Hematopoietic multipotent progenitor cell treated with erythropoietin and hydrocortisone succinate and interleukin-3 and kit ligand, for 8 days (in vitro differentiated cells): Measurements from ENCODE around the gene ATP6V1G2.
"Not testable (repeated sequence)": the region's sequence is repeated elsewhere in the genome, so short reads cannot be mapped to it uniquely, and the experiment has no call there.

ENCODE experiments used
- DNase-seq: peaks from one replicate; pipeline ENCODE4 v3.0.0-alpha.2; 2015

Gene ATP6V1G2

GRCh38 chr6:31546339-31546957, at the start of gene ATP6V1G2:
TSS of gene ATP6V1G2 (minus strand) at chr6:31546608. CDS start at chr6:31546559, 49 bp downstream.
- DNase-seq = peak; percentile 87

DNA sequence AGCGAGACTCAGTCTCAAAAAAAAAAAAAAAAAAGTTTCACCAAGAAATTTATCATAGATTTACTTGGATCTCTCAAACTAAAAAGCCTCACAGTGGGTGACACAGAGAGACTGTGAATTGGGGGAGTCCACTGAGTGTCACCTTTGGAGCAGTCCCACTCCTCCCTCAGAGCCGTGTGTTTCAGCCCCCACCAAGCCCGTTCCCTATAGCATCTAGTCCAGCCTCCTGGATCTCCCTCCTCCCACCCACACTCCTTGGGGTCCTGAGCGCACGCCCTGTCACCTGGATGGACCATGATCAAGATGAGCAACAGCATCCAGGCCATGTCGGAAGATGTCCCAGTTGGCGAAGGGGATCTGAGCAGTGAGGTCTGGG, 46.0 kb upstream of the ATP6V1G2 start:
- no peak for DNase-seq

DNA sequence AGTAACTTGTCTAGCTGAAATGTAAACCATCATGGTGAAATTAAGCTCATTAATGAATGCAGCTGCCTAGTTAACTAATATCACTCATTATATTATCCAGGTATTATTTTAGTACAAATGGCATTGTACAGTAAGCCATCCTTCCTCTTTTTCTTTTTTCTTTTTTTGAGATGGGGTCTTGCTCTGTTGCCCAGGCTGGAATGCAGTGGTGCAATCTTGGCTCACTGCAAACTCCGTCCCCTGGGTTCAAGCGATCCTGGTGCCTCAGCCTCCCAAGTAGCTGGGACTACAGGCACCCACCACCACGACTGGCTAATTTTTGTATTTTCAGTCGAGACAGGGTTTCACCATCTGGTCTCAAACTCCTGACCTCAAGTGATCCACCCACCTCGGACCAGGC, 44.3 kb upstream of the ATP6V1G2 start:
- DNase-seq = not testable (repeated sequence)

DNA sequence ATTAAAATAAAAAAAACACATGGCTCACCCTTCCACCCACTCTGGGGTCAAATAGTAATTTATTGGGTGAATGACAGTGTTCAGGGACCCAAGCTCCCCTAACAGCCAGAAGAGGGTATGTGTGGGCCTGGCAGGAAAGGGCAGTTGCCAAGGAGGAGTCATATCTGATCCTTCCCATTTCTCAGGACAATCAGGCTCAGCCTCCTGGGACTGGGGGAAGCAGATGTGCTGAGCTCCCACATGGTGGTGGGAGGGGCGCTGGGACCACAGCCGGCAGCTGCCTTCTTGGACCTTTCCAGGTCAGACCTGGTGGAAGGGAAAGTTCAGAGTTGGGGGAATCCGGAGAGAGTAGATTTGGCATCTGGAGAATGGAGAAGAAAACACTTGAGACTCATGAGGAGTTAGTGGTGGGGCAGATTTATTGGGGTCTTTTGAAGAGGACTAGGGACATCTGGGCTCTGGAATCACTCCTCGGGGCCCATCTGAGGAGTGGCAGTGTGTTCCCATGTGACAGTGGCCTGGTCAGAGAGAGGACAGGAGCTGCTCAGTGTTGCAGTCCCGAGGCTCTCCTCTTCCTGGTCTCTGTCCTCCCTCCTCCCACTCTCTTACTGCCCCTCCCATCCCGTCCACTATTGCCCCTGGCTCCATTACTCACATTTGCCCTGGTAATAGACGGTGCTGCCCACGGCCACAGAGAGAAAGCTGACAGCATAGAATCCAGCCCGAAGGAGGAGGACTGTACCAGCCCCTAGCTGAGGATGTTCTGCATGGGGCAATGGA, 42.7 kb upstream of the ATP6V1G2 start:
- no peak for DNase-seq

GRCh38 chr6:31587791-31588777, 41.7 kb upstream of the ATP6V1G2 start:
- DNase-seq = no peak

DNA sequence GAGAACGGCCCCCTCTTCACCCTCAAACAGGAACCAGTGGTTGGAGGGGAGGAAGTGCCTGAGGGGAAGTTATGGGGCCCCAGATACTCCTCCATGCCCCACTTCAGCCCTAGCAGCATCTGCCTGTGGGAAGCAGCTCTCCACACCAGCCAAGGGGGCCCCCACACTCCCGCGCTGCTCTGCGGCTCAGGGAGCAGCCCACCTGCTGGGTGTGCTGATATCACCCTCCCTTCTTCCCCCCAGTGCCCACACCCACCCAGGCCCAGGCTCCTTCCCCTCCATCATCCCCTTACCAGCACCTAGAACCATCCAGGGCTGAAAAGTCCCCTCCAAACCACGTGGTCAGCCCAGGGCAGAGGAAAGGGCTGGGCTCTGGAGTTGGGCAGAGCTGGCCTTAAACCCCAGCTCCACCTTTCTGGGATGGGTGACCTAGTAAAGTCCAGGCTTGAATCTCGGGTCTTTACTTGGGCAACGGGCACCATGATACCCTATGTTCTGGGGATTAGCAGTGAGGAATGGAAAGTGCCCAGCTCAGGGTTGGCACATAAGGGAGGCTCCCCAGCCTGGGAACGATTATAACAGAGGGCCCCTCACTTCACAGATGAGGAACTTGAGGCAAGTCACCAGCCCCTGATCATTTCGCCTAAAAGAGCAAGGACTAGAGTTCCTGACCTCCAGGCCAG, 40.3 kb upstream of the ATP6V1G2 start:
- peak; percentile 20 for DNase-seq

- no peak for DNase-seq
Observed at GRCh38 chr6:31586008-31586407, 39.6 kb upstream of the ATP6V1G2 start, which contains the start of gene LST1. TSS of gene LST1 (plus strand) at chr6:31586277. CDS start at chr6:31587300, 1,023 bp downstream.

DNA sequence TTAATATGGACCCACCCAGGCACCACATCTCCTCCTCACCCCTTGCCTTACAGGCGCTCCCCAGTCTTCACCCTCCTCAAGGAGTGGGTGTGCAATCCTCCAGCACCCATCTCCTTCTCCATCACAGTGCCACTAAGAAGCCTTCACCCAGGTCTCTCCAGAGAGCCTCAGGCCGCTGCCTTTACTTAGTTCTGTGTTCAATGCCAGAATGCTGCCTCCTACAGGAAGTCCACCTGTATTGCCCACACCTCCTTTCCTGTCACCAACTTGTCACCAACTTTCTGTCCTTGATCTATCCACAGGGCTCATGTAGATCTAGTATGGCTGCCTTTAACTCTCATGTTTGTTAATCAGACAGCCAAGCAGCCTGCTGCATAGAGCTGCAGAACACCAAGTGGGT, 39.1 kb upstream of the ATP6V1G2 start:
- DNase-seq = peak; percentile 62

DNA sequence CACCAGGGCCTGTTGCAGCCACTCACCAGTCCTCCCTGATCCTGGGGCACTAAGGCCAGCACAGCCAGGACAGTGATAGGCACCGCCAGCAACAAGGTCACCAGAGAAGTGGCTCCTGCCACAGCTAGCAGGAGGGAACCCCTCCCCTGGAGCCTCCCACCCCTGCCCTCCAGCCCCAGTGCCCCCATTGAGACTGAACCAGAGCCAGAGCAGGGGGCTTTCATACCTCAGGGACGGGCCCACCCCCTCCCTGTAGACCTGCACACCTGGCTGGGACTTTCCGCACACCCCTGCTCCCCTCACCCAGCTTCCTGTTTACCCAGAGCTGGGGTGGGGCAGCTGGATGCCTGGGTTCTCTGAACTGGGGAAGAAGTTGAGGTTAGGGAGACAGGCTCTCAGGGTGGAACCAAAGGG, 35.8 kb upstream of the ATP6V1G2 start, which contains the start of gene LTB:
TSS of gene LTB (minus strand) at position 195 of the 414 bp plus-strand sequence. CDS start at position 188, 7 bp downstream.
- DNase-seq = no peak

- peak; percentile 14 for DNase-seq
Observed at GRCh38 chr6:31581434-31582229, 35.2 kb upstream of the ATP6V1G2 start.

GRCh38 chr6:31580807-31581433, 34.5 kb upstream of the ATP6V1G2 start:
- peak; percentile 72 for DNase-seq

DNA sequence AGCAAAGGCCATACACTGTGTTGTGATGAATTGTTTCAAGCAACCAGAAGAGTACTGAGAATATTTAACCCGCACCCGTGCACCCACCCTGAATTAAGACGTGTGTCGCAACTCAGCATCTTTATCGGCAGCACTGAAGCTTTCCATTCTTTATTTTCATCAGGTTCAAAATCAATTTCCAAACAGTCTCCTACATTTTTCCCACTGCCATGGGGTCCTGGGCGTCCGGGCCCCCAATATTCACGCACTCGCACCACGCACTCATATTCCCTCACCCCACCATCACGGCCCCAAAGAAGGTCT, 34.0 kb upstream of the ATP6V1G2 start:
- DNase-seq = no peak

- no peak for DNase-seq
Observed at GRCh38 chr6:31579546-31580437, 33.4 kb upstream of the ATP6V1G2 start.

DNA sequence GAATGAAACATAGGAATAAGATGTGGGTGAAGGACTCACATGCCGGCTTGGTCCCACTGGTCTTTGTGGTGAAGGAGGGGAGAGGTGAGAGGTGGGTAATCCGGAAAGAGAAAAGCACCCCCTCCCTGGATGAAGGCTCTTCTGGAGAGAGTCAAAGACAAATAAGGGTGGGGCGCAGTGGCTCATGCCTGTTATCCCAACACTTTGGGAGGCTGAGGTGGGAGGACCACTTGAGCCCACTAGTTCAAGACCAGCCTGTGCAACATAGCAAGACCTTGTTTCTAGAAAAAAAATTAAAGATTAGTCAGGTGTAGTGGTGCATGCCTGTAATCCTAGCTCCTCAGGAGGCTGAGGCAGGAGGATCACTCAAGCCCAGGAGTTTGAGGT, 32.7 kb upstream of the ATP6V1G2 start:
- DNase-seq = no peak

- DNase-seq = no peak
Observed at GRCh38 chr6:31578184-31579118, 32.0 kb upstream of the ATP6V1G2 start.

GRCh38 chr6:31577579-31577966, 31.2 kb upstream of the ATP6V1G2 start:
- DNase-seq = no peak

- DNase-seq = no peak
Observed at GRCh38 chr6:31576897-31577578, 30.6 kb upstream of the ATP6V1G2 start.

- DNase-seq = no peak
Observed at GRCh38 chr6:31575952-31576685, 29.7 kb upstream of the ATP6V1G2 start.
